ENCODE measurements around the gene HSH2D.

HSH2D gene

DNA sequence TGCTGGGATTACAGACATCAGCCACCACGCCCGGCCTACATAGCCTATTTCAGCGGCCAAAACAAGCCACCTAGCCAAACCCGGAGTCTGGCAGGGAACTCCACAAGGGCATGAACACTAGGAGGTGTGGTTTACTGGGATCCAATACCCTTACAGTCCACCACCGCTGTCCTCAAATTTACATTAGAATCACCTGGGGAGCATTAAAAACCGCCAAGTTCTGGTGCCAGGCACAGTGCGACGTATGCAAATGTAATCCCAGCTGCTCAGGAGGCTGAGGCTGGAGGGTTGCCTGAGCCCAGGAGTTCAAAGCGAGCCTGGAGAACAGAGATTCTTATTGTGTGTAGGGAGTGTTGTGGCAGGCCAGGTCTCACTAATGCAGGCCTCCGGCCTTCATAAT is 50.0 kb downstream of the HSH2D start:
- TF ChIP-seq TAF1 (IDR thresholded peaks at IDR 0.05; ENCODE audit: borderline replicate concordance, insufficient read depth, low read length): no peak
- TF ChIP-seq, protein P1, sequence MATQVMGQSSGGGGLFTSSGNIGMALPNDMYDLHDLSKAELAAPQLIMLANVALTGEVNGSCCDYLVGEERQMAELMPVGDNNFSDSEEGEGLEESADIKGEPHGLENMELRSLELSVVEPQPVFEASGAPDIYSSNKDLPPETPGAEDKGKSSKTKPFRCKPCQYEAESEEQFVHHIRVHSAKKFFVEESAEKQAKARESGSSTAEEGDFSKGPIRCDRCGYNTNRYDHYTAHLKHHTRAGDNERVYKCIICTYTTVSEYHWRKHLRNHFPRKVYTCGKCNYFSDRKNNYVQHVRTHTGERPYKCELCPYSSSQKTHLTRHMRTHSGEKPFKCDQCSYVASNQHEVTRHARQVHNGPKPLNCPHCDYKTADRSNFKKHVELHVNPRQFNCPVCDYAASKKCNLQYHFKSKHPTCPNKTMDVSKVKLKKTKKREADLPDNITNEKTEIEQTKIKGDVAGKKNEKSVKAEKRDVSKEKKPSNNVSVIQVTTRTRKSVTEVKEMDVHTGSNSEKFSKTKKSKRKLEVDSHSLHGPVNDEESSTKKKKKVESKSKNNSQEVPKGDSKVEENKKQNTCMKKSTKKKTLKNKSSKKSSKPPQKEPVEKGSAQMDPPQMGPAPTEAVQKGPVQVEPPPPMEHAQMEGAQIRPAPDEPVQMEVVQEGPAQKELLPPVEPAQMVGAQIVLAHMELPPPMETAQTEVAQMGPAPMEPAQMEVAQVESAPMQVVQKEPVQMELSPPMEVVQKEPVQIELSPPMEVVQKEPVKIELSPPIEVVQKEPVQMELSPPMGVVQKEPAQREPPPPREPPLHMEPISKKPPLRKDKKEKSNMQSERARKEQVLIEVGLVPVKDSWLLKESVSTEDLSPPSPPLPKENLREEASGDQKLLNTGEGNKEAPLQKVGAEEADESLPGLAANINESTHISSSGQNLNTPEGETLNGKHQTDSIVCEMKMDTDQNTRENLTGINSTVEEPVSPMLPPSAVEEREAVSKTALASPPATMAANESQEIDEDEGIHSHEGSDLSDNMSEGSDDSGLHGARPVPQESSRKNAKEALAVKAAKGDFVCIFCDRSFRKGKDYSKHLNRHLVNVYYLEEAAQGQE (IDR thresholded peaks at IDR 0.05; ENCODE audit: insufficient read depth in 1 of 2, low read depth in 2 of 2, low read length in 2 of 2): no peak
- no peak for TF ChIP-seq POLR2AphosphoS5 (IDR thresholded peaks at IDR 0.05; ENCODE audit: low read depth, low read length)

DNA sequence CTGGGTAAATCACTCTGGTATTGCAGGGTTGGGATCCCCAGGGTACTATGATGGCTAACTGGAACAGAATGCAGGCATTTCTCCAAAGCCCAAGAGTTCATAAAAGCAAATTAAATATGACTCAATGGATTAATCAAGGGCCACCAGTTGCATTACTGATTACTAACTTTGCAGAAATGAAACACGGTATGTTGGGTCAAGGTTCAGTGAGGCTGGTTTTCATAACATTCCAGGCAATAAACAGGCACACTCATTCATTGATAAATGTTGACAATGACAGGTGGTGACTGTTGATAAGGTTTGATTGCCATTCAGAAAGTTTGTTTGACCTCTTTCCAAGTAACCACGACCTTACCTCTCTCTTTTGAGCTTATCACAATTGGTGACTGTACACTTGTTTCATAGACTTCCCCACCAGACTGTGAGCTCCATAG is 53.7 kb downstream of the HSH2D start:
- no peak for TF ChIP-seq TAF1 (IDR thresholded peaks at IDR 0.05; ENCODE audit: borderline replicate concordance, insufficient read depth, low read length)
- TF ChIP-seq SIN3A (IDR thresholded peaks at IDR 0.05; ENCODE audit: borderline replicate concordance, insufficient read depth, low read length): no peak
- no peak for TF ChIP-seq FOXP2 (optimal IDR thresholded peaks at IDR 0.05; ENCODE audit: borderline replicate concordance, extremely low read depth, extremely low read length, insufficient read depth)
- TF ChIP-seq POLR2AphosphoS5 (IDR thresholded peaks at IDR 0.05; ENCODE audit: low read depth, low read length): no peak
- TF ChIP-seq, protein P1 (IDR thresholded peaks at IDR 0.05; ENCODE audit: insufficient read depth in 1 of 2, low read depth in 2 of 2, low read length in 2 of 2): no peak

DNA sequence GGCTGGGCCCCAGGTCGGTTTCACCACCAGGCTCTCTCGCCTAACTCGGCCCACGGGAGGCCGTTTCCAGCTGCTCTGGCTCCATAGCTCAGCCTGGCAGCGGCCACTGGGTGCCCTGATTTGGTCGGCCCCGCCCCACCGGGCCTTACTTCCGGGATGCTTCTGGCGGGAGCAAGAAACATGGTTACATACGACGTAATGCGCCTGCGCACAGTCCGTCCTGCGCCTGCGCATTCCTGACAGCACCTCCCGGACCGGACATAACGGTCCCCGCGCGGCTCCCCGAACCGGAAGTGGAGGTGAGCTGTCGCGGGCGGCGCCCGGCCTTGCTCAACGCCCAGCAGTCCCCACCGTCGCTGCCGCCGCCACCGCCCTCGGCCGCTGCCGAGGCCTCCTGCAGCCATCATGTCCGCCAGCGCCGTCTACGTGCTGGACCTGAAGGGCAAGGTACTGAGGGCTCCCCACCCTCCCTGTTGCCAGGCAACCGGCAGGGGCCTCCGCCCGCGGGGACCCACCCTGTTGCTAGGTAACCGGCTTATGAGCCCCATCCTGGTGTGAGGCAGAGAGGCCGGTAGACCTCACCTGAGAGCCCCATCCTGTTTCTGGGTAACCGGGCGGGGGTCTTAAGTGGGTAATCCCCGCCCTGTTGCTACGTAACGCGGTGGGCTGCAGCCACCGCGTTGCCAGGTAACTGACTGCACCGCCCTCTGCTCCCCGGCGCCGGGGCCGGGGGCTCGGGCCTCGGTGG is 54.3 kb downstream of the HSH2D start, which contains the start of gene AP1M1:
Gene AP1M1 (plus strand): TSS at position 290 of the 748 bp plus-strand sequence. CDS start 116 bp downstream, at position 406.
- TF ChIP-seq POLR2AphosphoS5 (IDR thresholded peaks at IDR 0.05; ENCODE audit: low read depth, low read length) (peak; percentile 70), TAF1 (IDR thresholded peaks at IDR 0.05; ENCODE audit: borderline replicate concordance, insufficient read depth, low read length) (no peak; the same call in 1 of the 2 replicates), SIN3A (IDR thresholded peaks at IDR 0.05; ENCODE audit: borderline replicate concordance, insufficient read depth, low read length) (0 out of 2 replicates have a peak, but pooled peaks have one; percentile 4), FOXP2 (optimal IDR thresholded peaks at IDR 0.05; ENCODE audit: borderline replicate concordance, extremely low read depth, extremely low read length, insufficient read depth) (peak; percentile 25)
- TF ChIP-seq, protein P1 (IDR thresholded peaks at IDR 0.05; ENCODE audit: insufficient read depth in 1 of 2, low read depth in 2 of 2, low read length in 2 of 2): 0 out of 4 replicates have a peak, but pooled peaks of 1 of the 2 experiments have one; percentile 14

DNA sequence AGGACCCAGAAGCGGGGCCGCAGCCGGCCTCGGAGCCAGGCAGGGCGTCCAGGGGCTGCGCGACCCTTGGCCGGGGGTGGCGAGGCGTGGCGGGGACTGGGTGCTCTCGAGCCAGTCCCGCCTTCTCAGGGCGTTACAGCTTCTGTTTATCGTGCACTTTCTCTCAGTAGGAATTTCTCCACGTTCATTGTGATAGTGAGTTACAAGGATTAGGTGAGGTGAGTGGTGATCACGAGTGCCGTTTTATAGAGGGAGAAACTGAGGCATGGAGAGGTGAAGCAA is 54.8 kb downstream of the HSH2D start:
- no peak for TF ChIP-seq TAF1 (IDR thresholded peaks at IDR 0.05; ENCODE audit: borderline replicate concordance, insufficient read depth, low read length)
- no peak for TF ChIP-seq POLR2AphosphoS5 (IDR thresholded peaks at IDR 0.05; ENCODE audit: low read depth, low read length)
- TF ChIP-seq FOXP2 (optimal IDR thresholded peaks at IDR 0.05; ENCODE audit: borderline replicate concordance, extremely low read depth, extremely low read length, insufficient read depth): no peak
- no peak for TF ChIP-seq SIN3A (IDR thresholded peaks at IDR 0.05; ENCODE audit: borderline replicate concordance, insufficient read depth, low read length)
- TF ChIP-seq, protein P1 (IDR thresholded peaks at IDR 0.05; ENCODE audit: insufficient read depth in 1 of 2, low read depth in 2 of 2, low read length in 2 of 2): no peak
